ENCODE data around the gene CEACAM19.

Gene CEACAM19

GRCh38 chr19:44649578-44650145, 21.6 kb upstream of the CEACAM19 start:
- no peaks in the 10 kb centered on the region for H4K20me1 ChIP-seq (ENCODE audit: low read depth, low read length)
- no peak overlapping the region for H3K4me3 ChIP-seq (ENCODE audit: insufficient read depth, low read length, poor library complexity, severe bottlenecking)
- TF ChIP-seq CTCF (IDR thresholded peaks at IDR 0.05; ENCODE audit: insufficient read depth, low read length, poor library complexity, severe bottlenecking) (no peak), EZH2phosphoT487 (conservative IDR thresholded peaks at IDR 0.05; ENCODE audit: low read length) (no peak)
- H3K27ac ChIP-seq (ENCODE audit: low read depth, low read length) = no peak overlapping the region
- no peak overlapping the region for H3K9ac ChIP-seq (ENCODE audit: low read length)
- H3K9me3 ChIP-seq (ENCODE audit: insufficient read depth, low read length) = no peaks in the 10 kb centered on the region
- H3K9me2 ChIP-seq (replicated peaks; ENCODE audit: insufficient read depth, low read length) = no peaks in the 10 kb centered on the region
- H3K79me2 ChIP-seq (ENCODE audit: insufficient read depth, low read length) = no peaks in the 10 kb centered on the region
- H3K27me3 ChIP-seq (ENCODE audit: low read length) = no peaks in the 10 kb centered on the region
- no peak overlapping the region for H2AFZ ChIP-seq (ENCODE audit: low read depth, low read length, severe bottlenecking)
- no peaks in the 10 kb centered on the region for H3F3A ChIP-seq (ENCODE audit: insufficient read depth)
- H3K4me2 ChIP-seq (ENCODE audit: low read depth, low read length, poor library complexity, severe bottlenecking) = no peak overlapping the region
- H3K36me3 ChIP-seq (ENCODE audit: low read length) = no peaks in the 10 kb centered on the region

GRCh38 chr19:44653343-44653742, 17.9 kb upstream of the CEACAM19 start:
- Histone ChIP-seq H3K4me2 (ENCODE audit: low read depth, low read length, poor library complexity, severe bottlenecking) (no peak overlapping the region), H3F3A (ENCODE audit: insufficient read depth) (no peaks in the 10 kb centered on the region), H3K9ac (ENCODE audit: low read length) (no peak overlapping the region), H3K9me3 (ENCODE audit: insufficient read depth, low read length) (no peaks in the 10 kb centered on the region), H3K9me2 (replicated peaks; ENCODE audit: insufficient read depth, low read length) (no peaks in the 10 kb centered on the region), H3K36me3 (ENCODE audit: low read length) (no peaks in the 10 kb centered on the region), H2AFZ (ENCODE audit: low read depth, low read length, severe bottlenecking) (no peak overlapping the region), H4K20me1 (ENCODE audit: low read depth, low read length) (no peaks in the 10 kb centered on the region), H3K27ac (ENCODE audit: low read depth, low read length) (no peak overlapping the region), H3K4me3 (ENCODE audit: insufficient read depth, low read length, poor library complexity, severe bottlenecking) (no peak overlapping the region), H3K79me2 (ENCODE audit: insufficient read depth, low read length) (no peaks in the 10 kb centered on the region), H3K27me3 (ENCODE audit: low read length) (no peaks in the 10 kb centered on the region)
- no peak for TF ChIP-seq EZH2phosphoT487 (conservative IDR thresholded peaks at IDR 0.05; ENCODE audit: low read length)
- TF ChIP-seq CTCF (IDR thresholded peaks at IDR 0.05; ENCODE audit: insufficient read depth, low read length, poor library complexity, severe bottlenecking) = no peak

- no peaks in the 10 kb centered on the region for H3K9me2 ChIP-seq (replicated peaks; ENCODE audit: insufficient read depth, low read length)
- no peak overlapping the region for H3K9ac ChIP-seq (ENCODE audit: low read length)
- H4K20me1 ChIP-seq (ENCODE audit: low read depth, low read length) = no peaks in the 10 kb centered on the region
- no peaks in the 10 kb centered on the region for H3K36me3 ChIP-seq (ENCODE audit: low read length)
- no peak overlapping the region for H3K27ac ChIP-seq (ENCODE audit: low read depth, low read length)
- no peaks in the 10 kb centered on the region for H3K79me2 ChIP-seq (ENCODE audit: insufficient read depth, low read length)
- no peak overlapping the region for H2AFZ ChIP-seq (ENCODE audit: low read depth, low read length, severe bottlenecking)
- no peak overlapping the region for H3K4me3 ChIP-seq (ENCODE audit: insufficient read depth, low read length, poor library complexity, severe bottlenecking)
- no peaks in the 10 kb centered on the region for H3F3A ChIP-seq (ENCODE audit: insufficient read depth)
- TF ChIP-seq CTCF (IDR thresholded peaks at IDR 0.05; ENCODE audit: insufficient read depth, low read length, poor library complexity, severe bottlenecking) = peak; percentile 69
- TF ChIP-seq EZH2phosphoT487 (conservative IDR thresholded peaks at IDR 0.05; ENCODE audit: low read length) = no peak
- H3K4me2 ChIP-seq (ENCODE audit: low read depth, low read length, poor library complexity, severe bottlenecking) = no peak overlapping the region
- no peaks in the 10 kb centered on the region for H3K27me3 ChIP-seq (ENCODE audit: low read length)
- H3K9me3 ChIP-seq (ENCODE audit: insufficient read depth, low read length) = no peaks in the 10 kb centered on the region
These were observed 17.1 kb upstream of the CEACAM19 start for GRCh38 chr19:44653977-44654774.
